VCaP (cell line): ENCODE data around the gene AJAP1.

Source experiments
- H3K27ac ChIP-seq: fragments of 450-650 bp; 2 replicates; pipeline ENCODE4 v1.5.1; 2017
- TF ChIP-seq, protein P1 (sequence below): fragments of 450-650 bp; conservative IDR thresholded peaks from 2 replicates; pipeline ENCODE4 v1.5.1; 2017; ENCODE audit warnings: mild to moderate bottlenecking, moderate library complexity

The AJAP1 gene

DNA sequence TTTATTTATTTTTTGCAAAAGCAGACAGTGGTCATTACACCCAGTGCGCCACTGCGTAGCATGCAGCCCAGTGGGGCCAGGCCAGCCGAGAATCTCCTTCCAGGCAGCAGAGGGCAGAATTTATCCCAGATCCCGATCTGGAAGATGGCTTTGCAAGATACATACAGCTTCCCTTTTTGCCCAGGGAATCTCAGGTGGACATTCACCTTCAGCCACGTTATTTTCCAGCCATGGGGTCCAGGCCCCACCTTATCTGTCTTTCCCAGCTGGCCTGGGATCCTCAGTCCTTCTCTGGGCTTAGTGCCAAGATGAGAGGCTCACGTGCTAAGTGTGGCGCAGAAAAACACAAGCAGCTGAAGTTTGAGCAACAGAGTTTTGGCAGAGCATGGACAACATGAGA is 123.6 kb downstream of the AJAP1 start:
- TF ChIP-seq, protein P1, sequence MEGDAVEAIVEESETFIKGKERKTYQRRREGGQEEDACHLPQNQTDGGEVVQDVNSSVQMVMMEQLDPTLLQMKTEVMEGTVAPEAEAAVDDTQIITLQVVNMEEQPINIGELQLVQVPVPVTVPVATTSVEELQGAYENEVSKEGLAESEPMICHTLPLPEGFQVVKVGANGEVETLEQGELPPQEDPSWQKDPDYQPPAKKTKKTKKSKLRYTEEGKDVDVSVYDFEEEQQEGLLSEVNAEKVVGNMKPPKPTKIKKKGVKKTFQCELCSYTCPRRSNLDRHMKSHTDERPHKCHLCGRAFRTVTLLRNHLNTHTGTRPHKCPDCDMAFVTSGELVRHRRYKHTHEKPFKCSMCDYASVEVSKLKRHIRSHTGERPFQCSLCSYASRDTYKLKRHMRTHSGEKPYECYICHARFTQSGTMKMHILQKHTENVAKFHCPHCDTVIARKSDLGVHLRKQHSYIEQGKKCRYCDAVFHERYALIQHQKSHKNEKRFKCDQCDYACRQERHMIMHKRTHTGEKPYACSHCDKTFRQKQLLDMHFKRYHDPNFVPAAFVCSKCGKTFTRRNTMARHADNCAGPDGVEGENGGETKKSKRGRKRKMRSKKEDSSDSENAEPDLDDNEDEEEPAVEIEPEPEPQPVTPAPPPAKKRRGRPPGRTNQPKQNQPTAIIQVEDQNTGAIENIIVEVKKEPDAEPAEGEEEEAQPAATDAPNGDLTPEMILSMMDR: peak; percentile 81
- H3K27ac ChIP-seq: no peak overlapping the region

DNA sequence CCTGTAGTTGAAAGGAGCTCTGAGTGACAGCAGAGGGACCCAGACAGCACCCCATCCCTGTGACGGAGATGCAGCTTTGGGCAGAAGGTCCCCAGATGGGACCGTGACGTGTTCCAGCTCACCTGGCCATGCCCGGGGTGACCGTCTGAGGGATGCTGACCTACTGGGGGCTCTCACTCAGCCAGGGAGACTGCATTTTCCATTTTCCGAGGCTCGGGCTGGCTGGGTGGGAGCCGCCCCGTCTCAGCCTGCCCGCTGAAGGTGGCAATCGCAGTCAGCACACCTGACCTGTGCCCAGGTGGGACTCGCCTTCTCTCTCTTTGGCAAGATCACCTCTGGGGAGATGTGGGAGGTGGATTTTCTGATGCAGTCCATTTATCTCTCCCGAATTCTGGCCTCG is 127.2 kb downstream of the AJAP1 start:
- TF ChIP-seq, protein P1: no peak
- no peak overlapping the region for H3K27ac ChIP-seq

DNA sequence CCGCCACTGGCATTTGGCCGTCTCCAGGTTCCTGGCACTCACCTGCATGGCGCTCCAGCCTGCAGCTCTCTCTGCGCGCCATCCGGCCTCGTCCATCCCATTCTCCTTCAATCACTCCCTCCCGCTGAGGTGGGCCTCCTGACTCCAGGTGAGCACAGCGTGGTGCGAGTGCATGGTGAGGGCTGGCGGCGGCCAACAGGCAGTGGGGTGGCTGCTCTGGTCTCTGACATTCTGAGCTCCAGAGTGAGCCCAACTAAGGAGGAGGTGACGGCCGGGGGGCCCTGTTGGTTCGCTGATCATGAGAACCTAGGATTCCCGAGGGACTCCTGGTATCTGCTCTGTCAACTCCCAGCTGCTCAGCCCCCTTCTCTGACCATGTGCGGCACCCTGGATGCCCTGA is 130.4 kb downstream of the AJAP1 start:
- TF ChIP-seq, protein P1: no peak
- H3K27ac ChIP-seq: no peak overlapping the region

DNA sequence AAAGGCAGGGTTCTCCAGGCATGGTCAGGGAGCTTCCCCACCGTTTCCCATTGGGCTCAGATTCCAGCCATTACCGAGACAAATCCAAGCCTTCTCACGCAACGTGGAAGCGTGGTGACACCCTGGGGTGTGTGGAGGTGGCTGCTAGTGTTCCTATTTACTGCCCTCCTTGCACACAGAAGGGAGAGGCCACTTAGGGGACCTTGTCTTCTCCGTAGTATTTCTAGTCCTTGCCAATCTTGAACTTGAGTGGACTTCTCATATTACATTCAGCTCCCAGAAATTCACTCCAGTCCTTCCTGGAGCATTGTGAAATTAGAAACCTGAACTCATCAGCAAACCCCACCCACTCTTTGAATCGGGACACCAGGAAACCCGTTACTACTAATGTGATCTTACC is 131.6 kb downstream of the AJAP1 start:
- TF ChIP-seq, protein P1: no peak
- H3K27ac ChIP-seq: no peak overlapping the region

DNA sequence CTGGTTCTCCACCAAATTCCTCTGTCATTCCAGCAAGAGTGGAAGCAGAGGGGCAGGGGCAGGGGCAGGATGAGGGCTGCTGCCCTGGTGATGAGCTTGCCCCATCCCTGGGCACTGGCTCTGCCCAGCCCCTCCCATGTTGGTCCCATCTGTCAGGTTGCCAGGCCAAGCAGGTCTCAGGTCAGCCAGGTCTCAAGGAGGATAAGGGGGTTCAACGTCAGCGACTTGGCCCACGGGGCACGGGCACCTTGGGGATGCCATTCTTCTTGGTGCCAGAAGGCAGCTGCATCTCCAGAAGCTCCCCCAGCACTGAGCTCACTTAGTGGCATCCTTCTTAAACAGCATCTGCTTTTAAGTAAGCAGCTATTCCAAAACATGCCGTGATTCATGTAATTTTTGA is 133.1 kb downstream of the AJAP1 start:
- no peak overlapping the region for H3K27ac ChIP-seq
- TF ChIP-seq, protein P1: no peak

DNA sequence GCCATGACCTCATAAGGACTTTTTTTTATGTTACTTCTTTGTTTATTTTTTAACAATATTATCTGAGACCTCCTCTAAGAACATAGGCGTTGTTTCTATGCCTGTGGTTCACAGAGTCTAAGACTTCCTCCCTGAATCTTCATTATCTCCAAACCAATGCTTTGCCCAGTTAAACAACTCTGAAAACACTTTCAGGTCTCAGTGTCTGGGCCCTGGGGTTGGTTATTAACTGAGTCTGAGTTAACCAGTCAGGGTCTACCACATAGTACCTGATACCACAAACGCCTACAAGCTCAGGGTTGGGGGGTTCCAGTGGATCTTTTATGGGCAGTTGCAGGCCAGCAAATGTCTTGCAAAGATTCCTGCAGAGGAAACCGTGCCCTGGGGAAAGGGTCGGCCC is 138.2 kb downstream of the AJAP1 start:
- H3K27ac ChIP-seq: no peak overlapping the region
- TF ChIP-seq, protein P1: no peak

DNA sequence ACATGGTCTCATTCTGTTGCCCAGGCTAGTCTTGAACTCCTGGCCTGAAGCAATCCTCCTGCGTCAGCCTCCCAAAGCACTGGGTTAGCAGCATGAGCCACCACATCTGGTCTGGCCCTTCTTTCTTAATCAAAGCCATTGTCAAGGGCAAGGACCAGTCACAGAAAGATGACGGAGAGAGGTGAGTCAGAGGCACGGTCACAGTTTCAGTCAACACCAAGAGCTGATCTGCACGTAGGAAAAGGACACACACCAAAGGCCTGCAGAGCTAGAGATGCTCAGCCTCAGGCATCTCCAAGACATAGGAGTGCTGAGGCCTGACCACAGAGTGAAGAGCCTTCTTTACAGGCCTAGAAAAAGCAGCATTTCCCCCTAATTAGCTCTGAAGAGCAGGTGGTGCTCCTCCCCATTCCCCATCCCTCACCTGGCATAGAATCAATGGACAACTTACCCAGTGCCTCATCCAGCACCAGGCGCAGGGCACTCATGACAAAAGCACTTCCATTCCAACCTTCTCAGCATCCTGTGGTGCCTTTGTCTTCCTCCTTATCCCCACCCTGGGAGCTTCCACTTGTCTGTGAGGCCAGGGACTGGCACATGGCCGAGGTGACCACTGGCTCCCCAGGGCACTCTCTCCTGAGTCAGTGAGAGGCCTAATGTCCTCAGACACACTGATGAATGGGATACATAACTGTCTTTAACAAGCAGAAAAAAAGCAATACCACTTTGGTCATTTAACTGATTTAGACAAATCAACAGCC is 139.8 kb downstream of the AJAP1 start:
- H3K27ac ChIP-seq: no peak overlapping the region
- TF ChIP-seq, protein P1: no peak
